HepG2 (cell line): ENCODE measurements around the gene COBL. TPM values are rescaled to one million over a fixed set of nuclear protein-coding genes. Genes with fewer than 3 reads are reported as not detected.

ENCODE experiments used
- ATAC-seq: fragments of 200-7000 bp; cut with Tn5 transposase; 3 replicates; pipeline ENCODE4 v1.9.1; 2020; ENCODE audit warnings: mild to moderate bottlenecking, moderate library complexity
- BruUV-seq: library from RNA; stranded (reverse); fragments of 400-500 nt; replicated peaks from 2 replicates; lab custom pipeline; 2021; lab: Mats Ljungman, UMichigan
- CTCF ChIA-PET: fragments of 300-600 bp; formaldehyde crosslinking; extraction: SDS; loops from one replicate; lab custom pipeline; 2021; ENCODE audit warnings: low total read pairs, inconsistent platforms, low intra/inter-chr PET ratio; lab: Yijun Ruan, JAX
- POLR2A ChIA-PET: fragments of 350-600 bp; sonication (Branson Sonifier 250); formaldehyde crosslinking; loops from one replicate; lab custom pipeline; 2020; ENCODE audit warnings: antibody characterized with exemption, inconsistent platforms; lab: Yijun Ruan, JAX
- DNase-seq: peaks from one replicate; pipeline ENCODE4 v3.0.0-alpha.2; 2015; ENCODE audit warnings: low spot score
- FAIRE-seq: peaks from 3 replicates; lab custom pipeline; 2011; peaks lifted over from hg19 to GRCh38; lab: Jason Lieb, UNC
- H2AFZ ChIP-seq: one replicate; pipeline ENCODE4 v1.6.1; 2011; ENCODE audit warnings: low read length, inconsistent platforms
- H3K27ac ChIP-seq: fragments of 300-600 bp; 3 replicates; pipeline ENCODE4 v1.8.0; 2011; ENCODE audit warnings: mixed run types, mild to moderate bottlenecking, mixed read lengths, low read length, inconsistent platforms; ENCODE audit not compliant: insufficient read depth; ENCODE audit errors: extremely low read length
- H3K27me3 ChIP-seq, 2 experiments: fragments of 200-600 bp in 1 of 2; 2 replicates in 1 of 2; 3 replicates in 1 of 2; pipeline versions ENCODE4 v1.6.0 to v1.8.0; 2011; ENCODE audit warnings: low read length in 2 of 2, mild to moderate bottlenecking in 2 of 2, moderate library complexity in 2 of 2, inconsistent platforms in 1 of 2; ENCODE audit not compliant: insufficient read depth in 2 of 2, control insufficient read depth in 1 of 2
- H3K36me3 ChIP-seq, 2 experiments: fragments of 200-600 bp in 1 of 2; replicated peaks in 1 of 2; 2 replicates in 1 of 2; 3 replicates in 1 of 2; pipeline versions ENCODE4 v1.5.1 to v1.8.0; 2011; ENCODE audit warnings: low read length in 2 of 2, inconsistent platforms in 1 of 2; ENCODE audit not compliant: insufficient read depth in 2 of 2, control insufficient read depth in 1 of 2
- H3K4me1 ChIP-seq: 2 replicates; pipeline ENCODE4 v1.5.1; 2012; ENCODE audit warnings: low read length, inconsistent platforms; ENCODE audit not compliant: insufficient read depth
- H3K4me2 ChIP-seq: 2 replicates; pipeline ENCODE4 v1.6.0; 2011; ENCODE audit warnings: low read depth, low read length, inconsistent platforms
- H3K4me3 ChIP-seq, 3 experiments: fragments of 200-600 bp in 1 of 3; sonication (generic), shearing (Covaris generic) in 1 of 3; replicated peaks in 1 of 3; 2 replicates each; pipeline ENCODE4 v1.5.1; 2011 to 2016; ENCODE audit warnings: low read length in 3 of 3, inconsistent platforms in 2 of 3, low read depth in 2 of 3, mild to moderate bottlenecking in 2 of 3, control low read depth in 1 of 3, mixed read lengths in 1 of 3; ENCODE audit not compliant: insufficient read depth in 1 of 3
- H3K79me2 ChIP-seq: one replicate; pipeline ENCODE4 v1.6.1; 2011; ENCODE audit warnings: low read length, inconsistent platforms; ENCODE audit not compliant: insufficient read depth
- H3K9ac ChIP-seq: 2 replicates; pipeline ENCODE4 v1.6.0; 2011; ENCODE audit warnings: mild to moderate bottlenecking, low read depth, low read length, inconsistent platforms; ENCODE audit not compliant: insufficient read depth
- H3K9me3 ChIP-seq: 2 replicates; pipeline ENCODE4 v1.5.1; 2012; ENCODE audit warnings: mild to moderate bottlenecking, low read length
- H4K20me1 ChIP-seq: 2 replicates; pipeline ENCODE4 v1.6.0; 2011; ENCODE audit warnings: inconsistent platforms, mild to moderate bottlenecking, low read length, moderate library complexity; ENCODE audit not compliant: insufficient read depth
- SRSF9 ChIP-seq: fragments of 200-400 bp; formaldehyde crosslinking; IDR thresholded peaks from 2 replicates; pipeline ENCODE4 v1.6.1; 2018; ENCODE audit warnings: borderline replicate concordance, mild to moderate bottlenecking, low read depth, low read length; ENCODE audit not compliant: insufficient read depth, poor library complexity, severe bottlenecking
- WGBS: methylation state at CpG from one replicate; pipeline ENCODE4 v1.1.6; 2017; ENCODE audit warnings: low lambda C conversion rate; 5-methylcytosine and 5-hydroxymethylcytosine counted together
- in situ Hi-C: cut with HindIII; loops from 2 replicates; pipeline ENCODE4 v1.10.0; 2017; ENCODE audit warnings: low pct_unique_long_range_greater_than_20kb; ENCODE audit not compliant: extremely low pct_ligation_motif_present
- intact Hi-C: fragments of 100-400 bp; cut with micrococcal nuclease; formaldehyde crosslinking; loops from one replicate; pipeline ENCODE4 v1.10.0; 2022; ENCODE audit not compliant: unreplicated experiment
- polyA plus RNA-seq, 8 experiments: library from polyadenylated mRNA; depleted of rRNA in 3 of 8; stranded (reverse) in 7 of 8; unstranded in 1 of 8; fragments of >200 nt; fragmentation: Illumina TruSeq in 4 of 8; extraction: Trizol in 4 of 8; gene quantifications; 2 replicates each; pipeline versions ENCODE4 v1.2.1 to v1.2.3, GENCODE V29; 2011 to 2016; ENCODE audit warnings: low read depth in 4 of 8, missing spikeins in 1 of 8, mixed read lengths in 1 of 8; ENCODE audit not compliant: insufficient read depth in 1 of 8
- total RNA-seq, 5 experiments: library from RNA; depleted of rRNA; stranded (reverse); fragments of >200 nt; fragmentation: Illumina TruSeq; extraction: Trizol; gene quantifications; 2 replicates each; pipeline ENCODE4 v1.2.3, GENCODE V29; 2016; ENCODE audit warnings: low read depth in 1 of 5
- TF ChIP-seq, protein P1 (sequence below): sonication (generic); formaldehyde crosslinking; IDR thresholded peaks from 2 replicates; pipeline ENCODE4 v1.5.1; 2020; ENCODE audit warnings: mild to moderate bottlenecking, missing genetic modification reagents, moderate library complexity
- TF ChIP-seq, protein P2 (sequence below): sonication (generic); formaldehyde crosslinking; IDR thresholded peaks from 2 replicates; pipeline ENCODE4 v1.8.1; 2023; ENCODE audit warnings: mild to moderate bottlenecking, missing genetic modification reagents

The COBL gene
- total and polyA plus RNA-seq, 2 of the 13 experiments (the other 11 are each of a cell fraction or from before 2014, with no cell fraction given), result 3.8 to 4.9 TPM

DNA sequence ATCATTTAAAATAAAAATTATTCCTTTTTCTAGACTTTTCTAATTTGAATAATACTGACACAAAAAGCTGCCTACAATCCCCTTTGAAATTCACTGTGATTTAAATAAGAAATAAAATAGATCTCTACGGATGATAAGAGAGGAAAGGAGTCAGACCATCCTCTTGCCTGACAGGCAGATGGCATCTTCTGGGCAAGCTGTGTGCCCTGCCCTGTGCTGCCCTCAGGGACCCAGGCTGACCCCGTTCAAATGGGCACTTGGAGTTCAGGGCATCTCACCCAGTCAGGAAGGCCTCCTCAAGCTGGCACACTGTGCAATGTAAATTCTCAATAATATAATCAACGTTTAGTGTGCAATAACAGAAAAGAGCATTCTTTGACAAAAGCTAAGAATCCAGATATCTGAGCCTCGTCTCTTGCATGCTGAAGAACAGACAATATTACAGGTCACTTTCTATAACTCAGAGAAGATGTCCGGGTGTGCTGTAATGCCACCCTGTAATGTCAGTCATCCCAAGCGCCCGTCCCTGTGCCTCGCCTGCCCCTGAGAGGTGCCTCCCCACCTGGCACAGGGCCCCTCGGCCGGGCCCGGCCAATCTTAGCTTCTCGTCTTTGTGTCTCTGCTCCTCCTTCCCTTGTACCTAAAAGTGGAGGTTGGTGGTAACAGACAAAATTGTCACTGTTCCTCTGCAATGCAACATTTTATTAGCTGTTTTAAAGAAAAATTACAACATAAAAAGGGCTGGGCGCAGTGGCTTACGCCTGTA is 263.3 kb downstream of the COBL start:
- Histone ChIP-seq H3K9me3 (no peaks in the 10 kb centered on the region), H3K36me3 (no peaks in the 10 kb centered on the region), H3K9ac (no peak overlapping the region), H3K4me2 (no peak overlapping the region), H3K79me2 (no peaks in the 10 kb centered on the region), H3K27me3 (no peaks in the 10 kb centered on the region), H2AFZ (no peak overlapping the region), H4K20me1 (no peaks in the 10 kb centered on the region), H3K4me3 (no peak overlapping the region), H3K27ac (no peak overlapping the region), H3K4me1 (no peaks in the 10 kb centered on the region)
- FAIRE-seq (no peak), ATAC-seq (no peak), DNase-seq (no peak)
- ChIA-PET CTCF (no interaction called here), POLR2A (no interaction called here)
- no TSS peak for BruUV-seq
- intact Hi-C loops, result no loop called here
- TF ChIP-seq, protein P1, sequence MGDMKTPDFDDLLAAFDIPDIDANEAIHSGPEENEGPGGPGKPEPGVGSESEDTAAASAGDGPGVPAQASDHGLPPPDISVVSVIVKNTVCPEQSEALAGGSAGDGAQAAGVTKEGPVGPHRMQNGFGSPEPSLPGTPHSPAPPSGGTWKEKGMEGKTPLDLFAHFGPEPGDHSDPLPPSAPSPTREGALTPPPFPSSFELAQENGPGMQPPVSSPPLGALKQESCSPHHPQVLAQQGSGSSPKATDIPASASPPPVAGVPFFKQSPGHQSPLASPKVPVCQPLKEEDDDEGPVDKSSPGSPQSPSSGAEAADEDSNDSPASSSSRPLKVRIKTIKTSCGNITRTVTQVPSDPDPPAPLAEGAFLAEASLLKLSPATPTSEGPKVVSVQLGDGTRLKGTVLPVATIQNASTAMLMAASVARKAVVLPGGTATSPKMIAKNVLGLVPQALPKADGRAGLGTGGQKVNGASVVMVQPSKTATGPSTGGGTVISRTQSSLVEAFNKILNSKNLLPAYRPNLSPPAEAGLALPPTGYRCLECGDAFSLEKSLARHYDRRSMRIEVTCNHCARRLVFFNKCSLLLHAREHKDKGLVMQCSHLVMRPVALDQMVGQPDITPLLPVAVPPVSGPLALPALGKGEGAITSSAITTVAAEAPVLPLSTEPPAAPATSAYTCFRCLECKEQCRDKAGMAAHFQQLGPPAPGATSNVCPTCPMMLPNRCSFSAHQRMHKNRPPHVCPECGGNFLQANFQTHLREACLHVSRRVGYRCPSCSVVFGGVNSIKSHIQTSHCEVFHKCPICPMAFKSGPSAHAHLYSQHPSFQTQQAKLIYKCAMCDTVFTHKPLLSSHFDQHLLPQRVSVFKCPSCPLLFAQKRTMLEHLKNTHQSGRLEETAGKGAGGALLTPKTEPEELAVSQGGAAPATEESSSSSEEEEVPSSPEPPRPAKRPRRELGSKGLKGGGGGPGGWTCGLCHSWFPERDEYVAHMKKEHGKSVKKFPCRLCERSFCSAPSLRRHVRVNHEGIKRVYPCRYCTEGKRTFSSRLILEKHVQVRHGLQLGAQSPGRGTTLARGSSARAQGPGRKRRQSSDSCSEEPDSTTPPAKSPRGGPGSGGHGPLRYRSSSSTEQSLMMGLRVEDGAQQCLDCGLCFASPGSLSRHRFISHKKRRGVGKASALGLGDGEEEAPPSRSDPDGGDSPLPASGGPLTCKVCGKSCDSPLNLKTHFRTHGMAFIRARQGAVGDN, result no peak
- TF ChIP-seq, protein P2, sequence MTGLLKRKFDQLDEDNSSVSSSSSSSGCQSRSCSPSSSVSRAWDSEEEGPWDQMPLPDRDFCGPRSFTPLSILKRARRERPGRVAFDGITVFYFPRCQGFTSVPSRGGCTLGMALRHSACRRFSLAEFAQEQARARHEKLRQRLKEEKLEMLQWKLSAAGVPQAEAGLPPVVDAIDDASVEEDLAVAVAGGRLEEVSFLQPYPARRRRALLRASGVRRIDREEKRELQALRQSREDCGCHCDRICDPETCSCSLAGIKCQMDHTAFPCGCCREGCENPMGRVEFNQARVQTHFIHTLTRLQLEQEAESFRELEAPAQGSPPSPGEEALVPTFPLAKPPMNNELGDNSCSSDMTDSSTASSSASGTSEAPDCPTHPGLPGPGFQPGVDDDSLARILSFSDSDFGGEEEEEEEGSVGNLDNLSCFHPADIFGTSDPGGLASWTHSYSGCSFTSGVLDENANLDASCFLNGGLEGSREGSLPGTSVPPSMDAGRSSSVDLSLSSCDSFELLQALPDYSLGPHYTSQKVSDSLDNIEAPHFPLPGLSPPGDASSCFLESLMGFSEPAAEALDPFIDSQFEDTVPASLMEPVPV (CRISPR knock-in tag), result no peak
- TF ChIP-seq SRSF9, result no peak
- in situ Hi-C loops, result no loop called here
- 94% methylated on average over 13 of the region's 14 CpGs for WGBS
